Measurements from ENCODE around the gene GABRA4.

GABRA4 gene

GRCh38 chr4:47017494-47017893 is 24.1 kb upstream of the GABRA4 start:
- TF ChIP-seq ESRRG (CRISPR knock-in tag; IDR thresholded peaks at IDR 0.05) (no peak), ZNF8 (CRISPR knock-in tag; IDR thresholded peaks at IDR 0.05) (no peak), BACH2 (CRISPR knock-in tag; IDR thresholded peaks at IDR 0.05; ENCODE audit: borderline replicate concordance) (no peak), POU6F1 (CRISPR knock-in tag; IDR thresholded peaks at IDR 0.05; ENCODE audit: borderline replicate concordance, low read depth) (no peak), GLIS3 (CRISPR knock-in tag; IDR thresholded peaks at IDR 0.05) (no peak), CREB5 (CRISPR knock-in tag; IDR thresholded peaks at IDR 0.05; ENCODE audit: low read depth) (no peak), SNAI2 (CRISPR knock-in tag; IDR thresholded peaks at IDR 0.05) (no peak), RARB (CRISPR knock-in tag; IDR thresholded peaks at IDR 0.05) (no peak), ISL1 (CRISPR knock-in tag; IDR thresholded peaks at IDR 0.05) (no peak), ARNTL (CRISPR knock-in tag; IDR thresholded peaks at IDR 0.05; ENCODE audit: borderline replicate concordance, low read depth) (no peak), ZFP30 (CRISPR knock-in tag; IDR thresholded peaks at IDR 0.05) (no peak), ZFP3 (CRISPR knock-in tag; IDR thresholded peaks at IDR 0.05) (no peak), PPARA (CRISPR knock-in tag; IDR thresholded peaks at IDR 0.05; ENCODE audit: borderline replicate concordance) (no peak), ZNF565 (CRISPR knock-in tag; conservative IDR thresholded peaks at IDR 0.05; ENCODE audit: low read depth) (no peak), ZNF70 (CRISPR knock-in tag; IDR thresholded peaks at IDR 0.05) (no peak), TCF4 (CRISPR knock-in tag; IDR thresholded peaks at IDR 0.05; ENCODE audit: borderline replicate concordance) (no peak)
- TF ChIP-seq, protein P1, sequence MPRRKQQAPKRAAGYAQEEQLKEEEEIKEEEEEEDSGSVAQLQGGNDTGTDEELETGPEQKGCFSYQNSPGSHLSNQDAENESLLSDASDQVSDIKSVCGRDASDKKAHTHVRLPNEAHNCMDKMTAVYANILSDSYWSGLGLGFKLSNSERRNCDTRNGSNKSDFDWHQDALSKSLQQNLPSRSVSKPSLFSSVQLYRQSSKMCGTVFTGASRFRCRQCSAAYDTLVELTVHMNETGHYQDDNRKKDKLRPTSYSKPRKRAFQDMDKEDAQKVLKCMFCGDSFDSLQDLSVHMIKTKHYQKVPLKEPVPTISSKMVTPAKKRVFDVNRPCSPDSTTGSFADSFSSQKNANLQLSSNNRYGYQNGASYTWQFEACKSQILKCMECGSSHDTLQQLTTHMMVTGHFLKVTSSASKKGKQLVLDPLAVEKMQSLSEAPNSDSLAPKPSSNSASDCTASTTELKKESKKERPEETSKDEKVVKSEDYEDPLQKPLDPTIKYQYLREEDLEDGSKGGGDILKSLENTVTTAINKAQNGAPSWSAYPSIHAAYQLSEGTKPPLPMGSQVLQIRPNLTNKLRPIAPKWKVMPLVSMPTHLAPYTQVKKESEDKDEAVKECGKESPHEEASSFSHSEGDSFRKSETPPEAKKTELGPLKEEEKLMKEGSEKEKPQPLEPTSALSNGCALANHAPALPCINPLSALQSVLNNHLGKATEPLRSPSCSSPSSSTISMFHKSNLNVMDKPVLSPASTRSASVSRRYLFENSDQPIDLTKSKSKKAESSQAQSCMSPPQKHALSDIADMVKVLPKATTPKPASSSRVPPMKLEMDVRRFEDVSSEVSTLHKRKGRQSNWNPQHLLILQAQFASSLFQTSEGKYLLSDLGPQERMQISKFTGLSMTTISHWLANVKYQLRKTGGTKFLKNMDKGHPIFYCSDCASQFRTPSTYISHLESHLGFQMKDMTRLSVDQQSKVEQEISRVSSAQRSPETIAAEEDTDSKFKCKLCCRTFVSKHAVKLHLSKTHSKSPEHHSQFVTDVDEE (CRISPR knock-in tag; IDR thresholded peaks at IDR 0.05): no peak
- TF ChIP-seq, protein P2, sequence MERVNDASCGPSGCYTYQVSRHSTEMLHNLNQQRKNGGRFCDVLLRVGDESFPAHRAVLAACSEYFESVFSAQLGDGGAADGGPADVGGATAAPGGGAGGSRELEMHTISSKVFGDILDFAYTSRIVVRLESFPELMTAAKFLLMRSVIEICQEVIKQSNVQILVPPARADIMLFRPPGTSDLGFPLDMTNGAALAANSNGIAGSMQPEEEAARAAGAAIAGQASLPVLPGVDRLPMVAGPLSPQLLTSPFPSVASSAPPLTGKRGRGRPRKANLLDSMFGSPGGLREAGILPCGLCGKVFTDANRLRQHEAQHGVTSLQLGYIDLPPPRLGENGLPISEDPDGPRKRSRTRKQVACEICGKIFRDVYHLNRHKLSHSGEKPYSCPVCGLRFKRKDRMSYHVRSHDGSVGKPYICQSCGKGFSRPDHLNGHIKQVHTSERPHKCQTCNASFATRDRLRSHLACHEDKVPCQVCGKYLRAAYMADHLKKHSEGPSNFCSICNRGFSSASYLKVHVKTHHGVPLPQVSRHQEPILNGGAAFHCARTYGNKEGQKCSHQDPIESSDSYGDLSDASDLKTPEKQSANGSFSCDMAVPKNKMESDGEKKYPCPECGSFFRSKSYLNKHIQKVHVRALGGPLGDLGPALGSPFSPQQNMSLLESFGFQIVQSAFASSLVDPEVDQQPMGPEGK (CRISPR knock-in tag; IDR thresholded peaks at IDR 0.05; ENCODE audit: borderline replicate concordance): no peak
- TF ChIP-seq, protein P3, sequence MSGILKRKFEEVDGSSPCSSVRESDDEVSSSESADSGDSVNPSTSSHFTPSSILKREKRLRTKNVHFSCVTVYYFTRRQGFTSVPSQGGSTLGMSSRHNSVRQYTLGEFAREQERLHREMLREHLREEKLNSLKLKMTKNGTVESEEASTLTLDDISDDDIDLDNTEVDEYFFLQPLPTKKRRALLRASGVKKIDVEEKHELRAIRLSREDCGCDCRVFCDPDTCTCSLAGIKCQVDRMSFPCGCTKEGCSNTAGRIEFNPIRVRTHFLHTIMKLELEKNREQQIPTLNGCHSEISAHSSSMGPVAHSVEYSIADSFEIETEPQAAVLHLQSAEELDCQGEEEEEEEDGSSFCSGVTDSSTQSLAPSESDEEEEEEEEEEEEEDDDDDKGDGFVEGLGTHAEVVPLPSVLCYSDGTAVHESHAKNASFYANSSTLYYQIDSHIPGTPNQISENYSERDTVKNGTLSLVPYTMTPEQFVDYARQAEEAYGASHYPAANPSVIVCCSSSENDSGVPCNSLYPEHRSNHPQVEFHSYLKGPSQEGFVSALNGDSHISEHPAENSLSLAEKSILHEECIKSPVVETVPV (CRISPR knock-in tag; IDR thresholded peaks at IDR 0.05): no peak
- no peak for ATAC-seq

- TF ChIP-seq TCF4 (CRISPR knock-in tag; IDR thresholded peaks at IDR 0.05; ENCODE audit: borderline replicate concordance) (no peak), ZFP3 (CRISPR knock-in tag; IDR thresholded peaks at IDR 0.05) (no peak), RARB (CRISPR knock-in tag; IDR thresholded peaks at IDR 0.05) (no peak), GLIS3 (CRISPR knock-in tag; IDR thresholded peaks at IDR 0.05) (no peak)
- ATAC-seq: no peak
These were observed 23.7 kb upstream of the GABRA4 start for GRCh38 chr4:47017081-47017480.

- TF ChIP-seq GLIS3 (CRISPR knock-in tag; IDR thresholded peaks at IDR 0.05) (no peak), CREB5 (CRISPR knock-in tag; IDR thresholded peaks at IDR 0.05; ENCODE audit: low read depth) (no peak), ARNTL (CRISPR knock-in tag; IDR thresholded peaks at IDR 0.05; ENCODE audit: borderline replicate concordance, low read depth) (no peak), ZFP30 (CRISPR knock-in tag; IDR thresholded peaks at IDR 0.05) (no peak), ZNF8 (CRISPR knock-in tag; IDR thresholded peaks at IDR 0.05) (no peak), TOX (CRISPR knock-in tag; IDR thresholded peaks at IDR 0.05; ENCODE audit: borderline replicate concordance) (no peak), OSR1 (CRISPR knock-in tag; IDR thresholded peaks at IDR 0.05) (no peak)
- TF ChIP-seq, protein P2 (CRISPR knock-in tag; IDR thresholded peaks at IDR 0.05; ENCODE audit: borderline replicate concordance): no peak
- ATAC-seq: no peak
These were observed 20.0 kb upstream of the GABRA4 start for GRCh38 chr4:47013373-47013772.

Data from SK-N-SH treated with all-trans-retinoic acid at 6 μM for 48 hours (cell line).